Kasumi-1 (cell line): ENCODE results near the gene ATOH8.
A peak's percentile ranks its signal among the peaks of the same experiment; 100 is the strongest.

Experiments used
- DNase-seq, 2 experiments: peaks; one replicate each; lab custom pipeline; 2025; lab: John Stamatoyannopoulos, UW

The ATOH8 gene

GRCh38 chr2:85786865-85787264, 33.1 kb downstream of the ATOH8 start:
- no peak for DNase-seq

DNA sequence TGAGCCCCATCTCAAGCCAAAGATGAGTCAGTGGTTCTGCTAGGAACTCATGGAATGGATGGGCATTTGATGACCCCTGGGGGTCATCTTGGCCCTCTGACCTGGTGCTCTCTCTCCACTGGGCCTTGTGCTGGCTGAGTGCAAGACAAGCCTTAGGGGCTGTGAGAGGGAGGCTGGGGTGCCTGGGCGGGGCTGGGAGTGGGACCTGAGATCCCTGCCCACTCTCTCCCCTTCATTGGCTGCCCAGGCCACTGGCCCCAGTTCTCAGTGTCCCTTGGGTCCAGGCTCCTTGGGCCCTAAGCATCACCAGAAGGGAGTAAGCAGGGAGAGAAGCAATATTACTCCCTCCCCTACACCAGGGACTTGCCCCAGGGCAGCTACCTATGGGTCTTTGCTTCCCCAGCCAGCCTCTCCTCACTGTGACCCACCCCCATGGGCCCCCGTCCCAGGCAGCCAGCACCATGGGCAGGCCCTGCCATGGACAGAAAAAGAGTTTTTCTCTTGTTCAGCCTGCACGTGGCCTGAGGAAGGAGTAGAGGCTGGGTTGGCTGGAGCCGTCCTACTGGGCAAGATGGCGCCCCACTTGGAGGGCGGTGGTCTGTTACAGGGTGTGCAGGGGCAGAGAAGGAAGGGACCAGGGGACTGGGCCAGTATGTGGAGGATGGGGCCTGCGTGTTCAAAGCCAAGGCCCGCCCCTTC, 33.6 kb downstream of the ATOH8 start:
- no peak for DNase-seq

DNA sequence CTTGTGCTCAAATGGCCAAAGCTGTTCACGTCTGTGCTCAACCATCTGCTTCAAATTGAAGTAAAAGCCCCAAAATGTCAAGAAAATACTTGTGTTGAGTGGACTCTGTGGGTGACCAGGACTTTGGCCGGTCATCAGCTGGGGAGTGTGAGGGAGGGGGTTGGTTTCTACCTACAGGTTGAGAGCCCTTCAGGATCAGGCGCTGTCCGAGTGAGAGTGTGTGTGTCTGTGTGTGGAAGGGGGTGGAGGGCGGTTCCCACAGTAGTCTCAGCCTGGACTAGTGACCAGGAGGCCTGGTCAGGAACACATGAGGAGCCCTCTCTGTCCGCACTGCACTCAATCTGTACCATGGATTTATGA, 34.2 kb downstream of the ATOH8 start:
- DNase-seq: no peak

DNA sequence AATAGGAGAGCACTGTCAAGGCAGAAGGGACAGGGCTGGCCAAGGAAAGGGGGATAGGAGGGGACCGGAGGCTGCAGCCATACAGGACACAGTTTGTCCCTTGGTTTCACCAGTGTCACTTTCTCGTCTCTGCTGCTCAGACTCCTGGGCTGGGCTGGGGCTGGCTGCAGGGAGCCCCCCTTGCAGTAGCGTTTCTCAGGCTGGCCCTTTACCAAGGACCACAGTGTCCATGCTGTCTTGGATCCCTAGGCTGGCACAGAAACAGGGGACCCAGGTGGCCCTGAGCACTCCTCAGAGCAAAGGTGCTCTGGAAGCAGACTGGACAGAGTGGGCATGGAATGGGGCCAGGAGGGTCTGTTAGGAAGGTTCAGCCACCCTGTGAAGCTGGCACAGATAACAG, 34.8 kb downstream of the ATOH8 start:
- DNase-seq: no peak

DNA sequence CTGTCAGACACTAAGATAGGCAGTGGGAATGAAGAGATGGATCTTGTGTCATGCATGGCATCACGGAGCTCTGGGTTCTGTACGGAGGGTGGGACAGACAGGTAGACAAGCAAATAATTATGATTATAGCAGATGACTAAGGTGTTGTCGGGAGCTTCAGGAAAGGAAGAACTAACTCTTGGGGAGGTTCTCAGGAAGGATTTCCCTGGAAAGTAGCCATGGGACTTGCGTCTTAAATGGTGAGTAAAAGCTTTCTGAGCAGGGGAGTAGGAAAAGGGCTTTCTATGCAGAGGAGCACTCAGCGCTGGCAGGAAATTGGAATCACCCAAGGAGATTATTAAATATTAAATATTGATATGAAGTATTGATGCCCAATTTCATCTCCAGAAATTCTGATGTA, 35.5 kb downstream of the ATOH8 start:
- no peak for DNase-seq

DNA sequence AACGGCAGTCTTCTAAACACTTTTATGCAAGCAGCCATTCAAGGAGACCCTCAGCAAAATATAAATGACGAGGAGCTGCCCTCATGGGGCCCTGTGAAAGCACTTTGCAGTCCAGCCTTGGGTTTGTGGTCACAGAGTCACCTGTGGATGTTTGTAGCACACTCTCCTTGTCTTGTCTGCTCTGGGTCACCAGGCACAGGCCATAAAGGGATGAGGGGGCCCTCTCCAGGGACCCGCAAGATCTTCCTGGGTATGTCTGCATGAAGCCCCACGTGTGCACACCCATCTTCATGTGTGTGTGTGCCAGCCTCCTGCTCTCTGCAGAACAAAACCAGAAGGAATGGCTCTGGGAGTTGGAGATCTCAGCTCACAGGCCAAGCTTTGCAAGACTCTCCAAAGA, 36.2 kb downstream of the ATOH8 start:
- DNase-seq: no peak

GRCh38 chr2:85790499-85791188, 36.9 kb downstream of the ATOH8 start:
- peak; percentile 92 to 93 for DNase-seq

DNA sequence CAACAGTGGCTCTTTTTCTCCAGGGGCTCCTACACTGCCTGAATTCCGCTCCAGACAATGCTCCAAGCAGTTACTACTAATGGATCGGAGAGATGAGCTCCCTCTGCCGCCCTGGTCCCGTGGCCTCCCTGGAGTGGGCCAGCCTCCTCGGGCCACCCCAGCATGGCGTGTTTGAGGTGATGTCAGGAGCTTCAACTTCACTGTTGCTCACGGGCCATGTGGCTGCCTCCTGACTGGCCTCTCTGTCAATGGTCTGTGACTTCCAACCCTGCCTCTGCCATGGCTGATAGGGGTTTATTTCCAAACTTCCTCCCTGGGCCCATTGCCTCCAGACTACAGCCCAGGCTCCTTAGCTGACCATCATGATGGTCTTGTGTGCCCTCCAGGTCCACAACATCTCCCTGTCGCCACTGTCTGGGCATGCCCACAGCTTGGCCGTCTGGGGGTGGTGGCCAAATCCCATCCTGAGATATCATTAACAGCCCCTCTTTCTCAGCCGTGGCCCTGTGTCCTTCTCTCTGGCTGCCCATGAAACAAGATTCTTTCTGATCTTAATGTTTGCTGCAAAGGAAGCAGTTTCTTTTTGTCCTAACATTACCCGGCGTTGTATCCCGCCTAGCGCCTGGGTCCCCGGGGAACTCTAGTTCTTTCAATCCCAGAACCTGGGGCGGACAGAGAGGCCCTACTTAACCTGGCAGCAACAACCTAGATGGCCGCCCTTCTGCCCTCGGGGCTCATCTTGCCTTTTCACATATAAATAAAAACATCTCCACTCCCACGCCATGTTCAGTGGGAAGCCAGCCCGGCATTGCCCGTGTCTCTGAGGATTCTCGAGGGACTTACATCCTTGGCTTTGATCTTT, 38.1 kb downstream of the ATOH8 start:
- no peak for DNase-seq

GRCh38 chr2:85792783-85793441, 39.1 kb downstream of the ATOH8 start:
- DNase-seq: no peak

DNA sequence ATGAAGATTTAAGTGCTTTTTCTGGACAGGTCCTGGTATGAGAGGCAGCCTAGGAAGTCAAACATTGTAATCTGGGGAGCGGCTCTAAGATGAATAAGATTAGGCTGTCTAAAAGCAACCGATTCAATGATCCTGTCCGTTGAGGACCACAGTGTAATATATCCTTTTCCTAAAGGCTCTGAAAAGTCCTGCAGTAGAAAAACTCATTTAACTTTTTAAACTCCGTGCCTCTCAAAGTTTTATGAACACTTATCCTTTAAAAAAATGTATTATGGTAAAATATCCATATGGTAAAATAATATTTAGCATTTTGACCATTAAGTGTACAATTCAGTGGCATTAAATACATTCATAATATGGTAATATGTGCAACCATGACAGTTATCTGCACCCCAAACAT, 39.8 kb downstream of the ATOH8 start:
- no peak for DNase-seq

GRCh38 chr2:85794038-85794441, 40.2 kb downstream of the ATOH8 start:
- DNase-seq: no peak

GRCh38 chr2:85794491-85795121, 40.8 kb downstream of the ATOH8 start:
- no peak for DNase-seq

DNA sequence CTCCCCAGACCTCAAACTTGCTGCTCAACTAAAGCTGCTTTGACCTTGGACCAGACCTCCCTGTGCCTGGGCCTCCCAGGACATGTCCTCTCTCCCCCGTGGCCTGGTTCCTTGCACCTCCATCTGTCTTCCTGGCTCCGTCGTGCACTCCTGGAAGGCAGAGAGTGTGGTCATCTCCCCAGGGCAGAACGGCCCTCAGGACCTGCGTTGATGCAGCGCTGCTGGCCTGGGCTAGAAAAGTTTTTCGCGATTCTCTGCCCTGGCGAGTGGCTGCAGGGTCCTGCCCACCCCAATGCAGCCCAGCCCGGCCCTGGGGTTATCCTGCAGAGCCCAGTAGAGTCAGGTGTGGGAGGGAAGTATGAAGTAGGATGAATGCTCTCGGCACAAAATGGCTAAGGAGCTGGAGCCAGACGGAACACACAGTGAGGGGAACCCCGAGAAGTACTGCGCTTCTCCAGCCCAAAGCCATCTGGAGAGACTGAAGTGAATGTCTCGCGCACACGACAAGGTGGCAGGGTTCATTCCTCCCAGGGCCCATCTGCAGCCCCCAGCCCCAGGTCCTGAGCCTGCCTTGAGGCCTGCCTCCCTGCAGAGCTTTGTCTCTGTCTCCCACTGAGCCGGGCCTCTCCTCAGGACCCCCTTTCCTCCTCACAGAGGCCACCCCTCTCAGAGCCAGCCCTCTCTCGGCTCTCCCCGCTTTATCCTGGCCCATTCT, 41.7 kb downstream of the ATOH8 start:
- no peak for DNase-seq

DNA sequence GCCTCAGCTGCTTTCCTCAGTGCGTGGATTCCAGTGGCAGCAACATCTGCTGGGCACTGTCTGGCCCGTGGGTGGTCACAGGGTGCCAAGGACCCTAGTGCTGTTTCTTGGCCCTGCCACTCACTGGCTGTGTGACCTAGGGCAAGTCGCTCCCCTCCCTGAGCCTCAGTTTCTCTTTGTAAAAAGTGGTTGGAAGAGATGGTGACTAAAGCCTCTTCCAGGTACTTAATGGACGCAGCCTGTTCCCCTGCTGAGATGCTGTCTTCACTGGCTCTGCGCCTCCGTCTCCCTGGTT, 42.2 kb downstream of the ATOH8 start:
- no peak for DNase-seq

GRCh38 chr2:85796341-85797262, 42.8 kb downstream of the ATOH8 start:
- DNase-seq: no peak

GRCh38 chr2:85797263-85797660, 43.5 kb downstream of the ATOH8 start:
- no peak for DNase-seq

- peak in 1 of 2 experiments; percentile 13 for DNase-seq
These were observed 44.1 kb downstream of the ATOH8 start for GRCh38 chr2:85797921-85798320.

- no peak for DNase-seq
These were observed 45.6 kb downstream of the ATOH8 start for GRCh38 chr2:85799215-85799956.

GRCh38 chr2:85800586-85800985, 46.8 kb downstream of the ATOH8 start:
- DNase-seq: no peak

DNA sequence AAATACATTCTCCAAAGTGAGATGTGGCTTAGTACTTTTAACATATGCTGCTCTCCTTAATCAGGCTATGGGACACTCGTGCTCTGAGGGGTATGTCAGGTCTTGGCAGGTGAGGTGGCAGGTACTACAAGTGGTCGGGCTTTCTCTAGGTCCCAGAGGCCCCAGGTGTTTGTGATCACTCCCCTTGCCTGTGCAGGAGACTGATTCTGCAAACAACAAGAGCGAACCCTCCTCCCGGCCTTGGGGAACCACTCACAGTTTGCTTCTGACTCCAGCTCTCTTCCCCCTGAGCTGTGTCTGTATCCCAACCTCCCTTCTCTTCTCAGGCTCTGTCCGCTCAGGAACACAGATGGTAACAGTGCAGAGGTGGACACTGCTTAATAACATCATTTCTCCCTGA, 48.1 kb downstream of the ATOH8 start:
- DNase-seq: no peak
